HG03571 (cell line): ENCODE measurements around the gene CSF1.

Experiments
- ATAC-seq: cut with Tn5 transposase; IDR thresholded peaks from one replicate; pipeline ENCODE4 v1.9.1; 2021; ENCODE audit not compliant: unreplicated experiment

Gene CSF1

DNA sequence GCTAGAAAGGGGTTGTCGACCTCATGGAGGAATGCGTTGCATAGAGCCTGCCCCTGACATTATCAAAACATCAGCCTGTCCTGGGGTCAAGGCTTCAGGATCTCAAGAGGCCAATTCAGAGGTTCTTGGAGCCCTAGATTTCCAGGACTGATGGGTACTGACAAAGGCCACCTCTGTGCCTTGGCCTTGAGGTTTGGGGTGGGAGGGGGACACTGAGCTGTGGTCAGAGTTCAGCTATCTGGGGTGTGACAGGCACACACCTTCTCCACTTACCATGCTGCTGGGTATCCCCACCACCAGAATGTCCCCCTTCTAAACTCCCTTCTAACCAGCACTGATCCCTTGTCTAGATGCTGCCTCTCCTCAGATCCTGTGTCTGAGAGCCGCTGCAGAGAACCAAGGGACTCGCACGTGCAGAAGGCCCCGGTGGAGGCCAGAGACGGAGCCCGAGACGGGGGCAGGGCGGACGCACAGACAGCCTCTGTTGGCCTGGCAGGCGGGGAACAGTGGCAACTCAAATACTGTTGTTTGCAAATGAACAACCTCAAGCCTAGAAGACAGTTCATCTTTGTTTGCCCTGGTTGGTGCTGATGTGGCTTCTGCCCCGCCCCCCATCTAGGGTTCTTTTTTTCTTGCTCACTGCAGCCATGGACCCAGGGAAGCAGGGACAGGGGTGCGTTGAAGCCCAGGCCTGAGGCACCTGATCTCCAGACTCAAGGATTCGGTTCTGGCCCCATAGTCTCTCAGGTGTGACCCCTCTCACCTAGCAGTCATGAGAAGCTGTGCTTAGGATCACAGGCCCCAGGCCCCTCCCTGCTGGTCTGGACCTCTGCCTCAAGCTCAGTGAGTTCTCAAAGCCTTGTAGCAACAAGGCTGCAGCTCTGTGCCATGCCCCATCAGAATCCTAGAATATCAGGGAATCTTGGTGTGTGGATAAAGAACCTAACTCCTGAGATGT lies 28.1 kb upstream of the CSF1 start:
- ATAC-seq, result no peak

DNA sequence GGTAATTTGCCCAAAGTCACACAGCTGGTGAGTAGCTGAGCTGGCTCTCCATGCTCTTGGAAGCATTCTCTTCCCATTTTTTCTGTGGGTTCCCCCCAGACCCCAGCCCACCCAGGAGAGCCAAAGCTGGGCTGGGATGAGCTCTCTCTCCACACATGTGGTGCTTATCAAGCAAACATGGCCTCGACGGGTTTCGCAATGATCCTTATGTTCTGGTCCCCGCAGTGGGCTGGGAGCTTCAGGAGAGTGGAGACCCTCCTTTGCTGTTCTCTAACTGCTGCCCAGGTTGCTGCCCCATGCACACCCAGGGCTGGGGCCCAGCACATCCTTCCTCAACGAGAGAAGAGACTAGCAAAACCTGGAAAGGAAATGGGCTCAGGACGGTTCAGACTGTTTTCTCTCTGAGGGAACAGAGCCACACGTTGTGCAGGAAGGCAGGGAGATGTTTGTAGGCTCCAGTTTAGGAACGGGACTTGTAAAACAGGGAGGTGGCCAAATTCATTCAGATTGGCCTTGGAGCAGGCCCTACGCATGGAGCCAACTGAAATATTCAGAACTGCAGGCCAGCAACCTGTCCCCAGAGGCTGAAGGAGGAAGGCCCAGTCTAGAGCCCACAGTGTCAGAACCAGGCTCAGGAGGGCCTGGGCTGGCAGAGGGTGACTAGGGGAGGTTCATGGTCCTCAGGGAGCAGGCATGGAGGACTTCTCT lies 27.2 kb upstream of the CSF1 start:
- ATAC-seq, result no peak

DNA sequence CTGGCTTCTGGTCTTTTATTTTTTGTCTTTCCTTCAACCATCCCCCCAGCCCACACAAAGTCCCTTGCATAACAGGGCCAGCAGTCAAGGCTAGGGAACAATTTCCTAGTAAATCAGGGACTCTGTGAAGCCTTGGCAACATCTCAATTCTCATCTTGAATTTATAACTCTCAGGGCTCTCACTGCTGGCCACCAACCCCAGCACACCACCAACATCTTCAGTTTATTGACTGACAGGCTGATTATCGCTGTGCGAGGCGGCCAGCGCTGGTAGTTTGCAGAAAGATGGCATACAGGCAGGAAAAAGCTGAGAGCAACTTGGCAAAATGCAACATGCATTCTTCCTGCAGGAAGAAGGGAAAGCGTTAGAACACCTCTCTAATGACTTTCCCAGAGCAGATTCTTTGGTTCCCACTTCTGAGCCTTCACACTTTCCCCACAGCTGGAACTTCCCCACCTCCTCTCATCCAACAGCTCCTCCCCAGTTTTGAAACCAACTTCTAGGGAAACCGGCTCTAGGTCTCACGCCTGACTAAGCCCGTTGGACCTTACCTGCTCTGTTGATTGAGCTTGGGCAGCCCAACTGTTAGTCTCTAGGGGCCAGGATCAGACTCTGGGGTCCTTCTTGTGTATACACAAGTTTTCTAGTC lies 26.3 kb upstream of the CSF1 start:
- no peak for ATAC-seq

DNA sequence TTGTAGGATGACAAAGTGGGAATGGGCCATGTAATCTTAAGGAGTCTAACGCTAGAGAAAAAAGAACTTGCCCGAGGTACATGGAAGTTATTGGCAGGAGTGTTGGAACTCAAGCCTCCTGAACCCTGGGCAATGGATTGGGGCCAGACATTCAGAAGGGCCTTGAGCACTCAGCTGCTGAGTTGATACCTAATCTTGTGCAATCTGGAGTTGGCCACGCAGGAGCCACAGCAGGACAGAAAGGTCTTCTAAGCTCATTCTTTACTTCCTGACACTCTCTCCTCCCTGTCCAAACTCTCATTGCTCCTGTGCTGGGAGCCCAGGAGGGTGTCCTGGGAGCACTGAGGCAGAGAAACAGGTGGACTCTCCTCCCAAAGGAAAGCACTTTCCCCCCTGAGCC lies 25.1 kb upstream of the CSF1 start:
- ATAC-seq, result no peak

DNA sequence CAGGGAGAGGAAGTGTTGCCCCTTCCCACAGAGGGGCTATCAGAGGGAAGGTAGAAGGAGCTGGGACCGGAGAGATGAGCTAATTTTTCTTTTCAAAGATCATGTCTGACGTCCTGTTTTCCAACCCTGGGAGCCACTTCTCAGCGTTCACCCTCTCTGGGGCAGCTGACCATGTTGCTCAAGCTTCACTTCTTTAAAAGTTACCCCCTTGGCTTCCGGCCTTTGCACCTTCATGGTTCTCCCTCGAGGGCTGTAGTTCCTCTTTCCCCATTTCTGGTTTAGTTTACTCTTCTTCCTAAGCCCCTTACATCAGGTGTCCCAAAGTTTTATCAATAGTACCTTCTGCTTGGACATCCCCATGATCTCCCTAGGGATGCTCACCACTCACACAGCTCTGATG lies 23.8 kb upstream of the CSF1 start:
- ATAC-seq, result no peak

DNA sequence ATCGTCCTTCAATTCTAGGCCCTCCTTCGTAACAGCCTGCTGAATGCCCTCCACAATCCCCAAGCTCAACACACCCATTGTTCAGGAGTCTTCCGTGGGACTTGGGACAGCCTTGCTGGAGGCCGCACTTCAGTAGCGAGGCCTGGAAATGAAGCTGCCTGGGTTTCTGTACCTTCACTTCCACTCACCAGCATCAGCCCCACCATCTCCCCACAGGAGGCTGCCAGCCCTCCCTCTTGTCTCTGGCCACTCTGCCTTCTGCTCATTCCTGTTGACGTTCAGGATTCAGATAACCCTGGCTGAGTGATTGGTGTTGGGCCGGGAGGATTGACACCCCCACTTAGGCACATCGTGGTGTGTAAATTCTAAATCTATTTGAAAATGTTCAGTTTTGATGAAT lies 23.4 kb upstream of the CSF1 start:
- no peak for ATAC-seq

DNA sequence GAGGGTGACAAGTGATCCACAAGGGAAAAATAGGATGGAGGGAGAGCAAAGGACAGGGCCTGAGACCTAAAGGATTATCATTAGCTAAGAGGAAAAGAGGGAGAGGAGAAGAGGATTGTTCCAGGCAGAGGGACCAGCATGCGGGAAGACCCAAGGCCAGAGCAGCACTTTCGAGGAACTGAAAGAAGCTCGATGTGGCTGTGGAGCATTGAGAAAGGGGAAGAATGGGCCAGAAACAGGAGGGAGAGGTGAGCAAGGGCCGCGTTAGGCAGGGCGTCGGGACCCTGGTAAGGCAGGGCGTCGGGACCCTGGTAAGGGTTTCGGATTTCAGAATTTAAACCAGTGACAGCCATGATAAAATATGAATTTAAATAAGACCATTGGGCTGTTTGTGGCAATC lies 22.8 kb upstream of the CSF1 start:
- ATAC-seq, result no peak

DNA sequence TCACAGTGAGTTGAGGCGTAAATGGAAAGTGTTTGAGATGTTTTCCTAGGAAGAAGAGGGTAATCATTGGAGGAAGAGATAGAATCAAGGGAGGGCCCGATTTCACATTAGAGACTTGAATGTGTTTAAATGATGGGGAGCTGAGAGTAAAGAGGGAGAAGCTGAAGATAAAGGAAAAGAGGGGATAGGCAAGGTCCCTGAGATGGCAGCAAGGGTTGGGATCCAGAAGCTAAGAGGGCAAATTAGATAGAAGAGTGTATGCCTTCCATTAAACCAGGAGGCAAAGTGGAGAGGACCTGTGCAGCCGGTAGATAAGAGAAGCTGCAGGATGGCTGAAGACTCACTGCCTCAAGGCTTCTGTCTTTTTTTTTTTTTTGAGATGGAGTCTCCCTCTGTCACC lies 21.6 kb upstream of the CSF1 start:
- ATAC-seq, result no peak

DNA sequence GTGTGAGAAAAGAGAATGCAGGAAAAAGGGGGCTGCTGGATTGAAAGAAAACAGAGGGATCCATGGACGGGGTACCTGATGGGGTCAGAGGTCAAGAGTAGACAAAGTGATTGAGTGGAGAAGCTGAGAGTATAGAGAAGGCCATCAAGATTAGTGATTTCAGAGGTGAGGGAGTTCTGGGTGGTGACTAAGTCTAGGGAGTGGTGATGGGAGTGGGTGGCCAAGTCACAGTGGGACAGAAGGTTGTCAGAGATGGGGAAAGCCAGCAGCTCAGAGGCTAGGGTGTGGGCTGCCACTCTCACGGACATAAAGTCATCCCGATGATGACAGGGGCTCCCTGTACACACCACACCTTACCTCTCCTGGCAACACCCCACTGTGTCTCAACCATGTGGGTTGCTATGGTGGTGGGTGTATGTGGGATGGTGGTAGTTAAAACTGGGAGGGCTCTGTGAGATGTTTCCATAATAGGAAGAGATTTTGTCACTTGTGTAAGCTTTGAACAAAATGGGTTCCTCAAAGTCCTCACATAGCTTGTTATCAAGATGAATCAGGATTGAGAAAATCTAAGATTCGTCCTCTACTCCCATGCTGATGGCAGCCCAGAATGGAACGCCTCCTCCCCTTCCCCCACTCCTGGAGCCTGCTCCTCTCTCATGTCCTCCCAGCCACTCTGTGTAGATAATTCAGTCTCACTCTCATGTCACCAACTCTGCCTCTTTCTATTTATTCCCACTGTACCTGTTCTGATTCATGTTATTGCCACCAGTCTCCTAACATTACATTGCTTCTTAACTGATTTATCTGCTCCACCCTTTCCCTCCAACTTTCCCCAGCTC lies 20.3 kb upstream of the CSF1 start:
- no peak for ATAC-seq

DNA sequence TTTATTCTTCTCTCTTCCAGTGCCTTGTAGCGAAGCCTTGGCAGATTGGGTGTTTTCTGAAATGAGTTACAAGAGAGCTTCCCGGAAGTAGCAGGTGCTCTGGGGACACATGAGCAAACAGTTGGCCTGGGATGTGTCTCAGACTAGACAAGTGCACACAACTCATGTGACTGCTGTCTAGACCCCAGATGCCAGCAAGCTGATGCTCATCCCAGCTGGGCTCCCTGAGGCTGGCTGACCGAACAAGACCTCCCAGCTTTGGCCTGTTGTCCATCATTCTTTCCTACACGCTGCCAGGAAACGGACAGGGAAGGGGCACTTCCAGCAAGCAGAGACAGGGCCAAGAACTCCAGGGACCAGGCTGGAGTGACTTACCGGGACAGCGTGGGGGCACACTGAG lies 18.7 kb upstream of the CSF1 start:
- no peak for ATAC-seq

DNA sequence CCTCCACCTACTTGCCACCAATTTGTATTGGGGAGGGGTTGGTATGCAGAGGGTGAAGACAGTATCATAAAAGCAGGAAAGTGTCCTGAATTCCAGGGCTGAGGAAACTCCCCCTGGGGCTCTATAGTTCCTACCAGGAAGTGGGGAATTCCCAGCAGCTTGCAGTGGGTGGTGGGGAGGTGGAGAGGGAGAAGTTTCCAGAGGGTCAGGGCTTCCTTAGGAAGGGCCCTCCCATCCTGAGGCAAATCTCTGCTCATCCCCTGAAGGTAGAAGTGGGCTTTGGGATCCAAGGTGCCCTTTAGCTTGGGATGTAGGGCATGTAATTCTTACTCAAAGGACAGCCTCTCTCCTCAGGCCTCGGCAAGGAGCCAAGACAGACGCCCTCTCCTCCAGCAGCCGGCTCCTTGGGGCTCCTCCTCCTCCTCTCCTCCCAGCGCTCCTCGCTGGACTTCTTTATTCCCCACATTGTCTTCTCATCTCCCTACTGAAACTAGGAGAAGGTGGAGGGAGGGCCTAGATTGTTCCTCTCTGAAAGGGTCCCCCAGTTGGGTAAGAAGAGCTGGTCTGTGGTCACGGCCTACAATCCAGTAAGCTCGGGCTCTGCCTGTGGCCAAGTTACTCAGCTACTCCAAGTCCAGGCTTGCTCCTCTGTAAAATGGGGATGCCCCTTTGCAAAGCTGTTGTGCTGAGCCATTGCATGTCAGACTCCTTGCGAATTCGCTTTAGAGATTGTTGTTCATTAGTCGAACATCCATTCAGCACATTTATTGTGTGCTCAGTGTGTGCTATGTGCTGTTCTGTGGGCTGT lies 17.9 kb upstream of the CSF1 start:
- ATAC-seq, result no peak

DNA sequence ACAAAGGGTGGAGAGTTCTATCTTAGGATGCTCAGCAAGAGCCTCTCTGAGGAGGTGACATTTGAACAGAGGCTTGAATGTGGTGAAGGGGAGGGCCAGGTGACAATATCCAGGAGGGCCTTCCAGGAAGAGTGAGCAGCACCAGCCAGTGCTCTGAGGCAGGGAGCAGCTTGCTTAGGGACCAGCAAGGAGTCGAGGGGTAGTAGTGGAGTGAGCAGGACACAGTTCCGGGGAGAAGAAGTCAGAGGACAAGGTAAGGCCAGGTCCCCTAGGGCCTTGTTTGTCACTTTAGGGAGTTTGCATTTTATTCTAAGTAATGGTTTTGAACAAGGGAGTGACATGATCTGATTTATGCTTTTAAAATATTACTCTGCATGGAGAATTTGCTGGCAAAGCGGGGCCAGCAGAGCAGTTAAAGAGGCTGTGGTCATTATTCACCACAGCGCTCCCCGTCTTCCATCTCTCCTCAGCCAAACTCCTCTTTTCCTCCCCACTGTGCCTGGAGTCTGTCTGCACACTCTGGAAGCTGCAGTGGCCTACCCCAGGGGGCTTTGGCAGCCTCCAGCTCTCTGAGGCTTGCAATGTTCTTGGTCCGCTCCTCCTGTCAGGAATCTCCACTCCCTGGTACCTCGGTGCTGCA lies 17.0 kb upstream of the CSF1 start:
- no peak for ATAC-seq

DNA sequence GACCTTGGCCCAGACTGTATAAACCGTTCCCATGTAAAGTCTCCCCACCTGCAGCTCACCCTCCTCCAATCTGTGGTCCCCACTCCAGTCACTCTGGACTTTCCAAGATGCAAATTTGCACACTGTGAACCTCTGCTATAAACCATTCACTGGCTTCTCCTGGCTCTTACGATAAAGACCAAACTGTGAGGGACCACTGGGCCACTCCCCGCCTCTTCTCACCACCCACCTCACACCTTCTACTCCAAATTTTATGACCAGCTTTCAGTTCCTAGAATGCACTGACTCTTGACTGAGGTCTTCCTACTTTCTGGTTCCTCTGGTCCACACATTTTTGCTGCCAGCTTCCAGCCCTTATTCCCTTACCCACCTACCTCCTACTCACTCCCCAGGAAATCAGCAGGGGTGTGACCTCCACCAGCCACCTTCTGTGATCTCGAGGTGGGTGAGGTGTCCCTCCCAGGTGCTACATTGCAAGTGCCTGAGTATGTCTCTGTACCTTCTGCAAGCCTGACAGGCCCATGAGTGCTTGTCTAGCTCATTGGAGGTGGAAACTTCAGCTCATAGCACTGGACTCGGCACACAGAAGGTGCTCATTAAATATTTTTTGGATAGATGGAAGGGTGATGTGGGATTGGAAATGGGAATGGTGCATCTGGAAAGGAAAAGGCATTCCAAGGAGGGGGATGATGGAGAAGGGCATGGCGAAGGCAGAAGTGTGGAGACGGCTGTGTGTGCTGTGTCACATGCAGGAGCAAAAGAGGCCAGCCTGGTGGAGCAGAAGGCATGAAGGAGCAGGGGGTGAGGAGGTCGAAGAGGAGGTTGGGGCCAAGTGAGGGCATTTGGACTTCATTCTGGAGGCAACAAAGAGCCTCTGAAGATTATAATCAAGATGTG lies 15.6 kb upstream of the CSF1 start:
- no peak for ATAC-seq

DNA sequence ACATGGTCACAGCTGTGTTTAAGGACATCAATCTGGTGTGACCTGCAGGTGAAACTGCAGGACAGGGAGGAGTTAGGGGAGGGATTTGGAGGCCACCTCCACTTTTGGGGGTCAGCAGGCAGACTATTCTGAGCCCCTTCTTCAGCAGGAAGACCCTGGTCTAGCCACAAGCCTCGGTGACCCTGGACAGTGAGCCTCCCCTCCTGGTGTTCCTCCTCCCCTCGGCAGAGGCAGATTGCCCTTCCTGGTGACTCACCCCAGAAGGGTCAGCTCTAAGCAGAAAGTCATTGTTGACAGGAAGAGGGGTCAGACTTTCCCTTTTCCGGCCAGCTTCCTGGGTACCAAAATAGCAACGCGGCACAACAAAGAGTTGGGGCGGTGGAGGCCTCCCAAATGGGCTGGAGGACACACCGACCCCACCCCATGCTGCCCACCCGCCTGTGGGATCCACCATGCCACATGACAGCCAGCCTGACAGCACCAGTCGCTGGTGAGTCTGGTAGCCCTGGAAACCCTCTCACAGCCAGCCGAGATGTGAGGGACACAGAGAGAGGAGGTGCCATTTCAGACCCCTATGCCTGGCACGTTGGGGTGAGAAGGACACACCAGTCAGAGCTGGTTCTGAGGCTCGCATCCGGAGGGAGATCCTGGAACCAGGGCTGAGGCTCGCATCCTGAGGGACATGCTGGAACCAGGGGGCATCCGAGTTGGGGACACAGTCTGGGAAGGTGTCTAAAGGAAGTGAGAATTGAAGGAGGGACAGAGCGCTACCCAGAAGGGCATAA lies 14.7 kb upstream of the CSF1 start:
- no peak for ATAC-seq

DNA sequence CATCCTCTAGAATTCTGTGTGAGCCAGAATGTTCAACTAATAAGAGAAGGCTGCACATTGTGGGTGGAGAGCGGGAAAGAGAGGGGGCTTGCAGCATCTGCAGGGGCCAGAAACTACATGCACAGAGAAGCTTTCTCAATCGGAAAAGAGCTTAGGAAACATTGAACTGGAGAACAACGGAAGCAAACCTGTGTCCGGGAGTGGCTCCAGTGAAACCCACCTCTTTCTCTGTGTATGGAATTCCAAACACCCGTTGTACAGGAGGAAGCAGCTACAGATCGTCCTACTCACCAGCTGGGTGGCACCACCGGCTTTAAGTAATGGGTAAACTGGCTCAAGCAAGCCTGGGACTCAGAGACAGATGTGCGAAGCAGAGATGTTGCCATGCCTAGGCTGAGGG lies 14.0 kb upstream of the CSF1 start:
- no peak for ATAC-seq

DNA sequence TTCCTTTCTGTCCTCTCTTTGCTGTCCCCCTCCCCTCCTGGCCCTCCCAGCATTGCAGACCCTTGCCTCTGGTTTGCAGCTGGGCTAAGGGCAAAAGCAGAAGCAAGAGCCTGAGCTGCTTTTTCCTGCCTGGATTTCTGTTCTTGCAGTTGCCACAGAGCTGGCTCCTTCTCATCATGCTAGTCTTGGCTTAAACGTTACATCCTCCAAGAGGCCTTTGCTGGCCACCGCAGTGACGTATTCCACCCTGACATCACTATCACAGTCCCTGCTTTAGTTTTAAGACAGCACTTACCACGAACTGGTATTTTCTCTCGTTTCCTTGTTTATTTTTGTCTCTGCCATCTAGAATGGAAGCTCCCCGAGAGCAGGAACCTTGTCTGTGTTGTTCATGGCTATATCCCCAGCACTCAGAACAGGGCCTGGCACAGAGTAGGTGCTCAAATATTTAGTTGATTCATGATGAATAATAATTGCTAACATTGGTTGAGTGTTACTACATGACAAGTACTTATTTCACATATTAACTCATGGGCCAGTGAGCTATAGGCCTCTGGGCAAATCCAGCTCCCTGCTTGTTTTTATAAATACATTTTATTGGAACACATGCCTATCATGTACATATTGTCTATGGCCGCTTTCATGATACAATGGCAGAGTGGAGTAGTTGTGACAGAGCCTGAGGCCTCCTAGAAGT lies 13.2 kb upstream of the CSF1 start:
- ATAC-seq, result no peak

DNA sequence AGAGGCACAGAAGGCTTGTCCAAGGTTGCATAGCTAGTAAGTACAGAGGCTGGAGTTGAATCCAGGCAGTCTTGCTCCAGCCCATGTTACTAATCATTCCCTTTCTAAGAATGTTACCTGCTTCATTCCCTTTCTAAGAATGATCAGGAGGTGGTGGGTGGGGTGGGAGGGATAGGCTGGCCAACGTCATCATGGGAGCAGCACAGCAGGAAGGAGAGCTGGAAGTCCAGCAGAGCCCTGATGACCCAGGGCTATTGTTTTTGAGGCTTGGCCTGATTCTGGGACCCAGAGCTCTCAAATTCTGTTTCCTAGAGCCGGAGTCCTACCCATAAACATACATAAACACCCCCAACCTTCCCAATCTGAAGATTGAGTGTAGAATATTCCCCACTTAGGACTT lies 11.8 kb upstream of the CSF1 start:
- ATAC-seq, result no peak
